Stimulated activated CD4-positive, alpha-beta T cell treated with anti-CD3 and anti-CD28 coated beads, Interleukin-12 subunit alpha, Interleukin-12 subunit beta, amount 100 ng/mL, for 24 hours (primary cell): Measurements from ENCODE around the gene GET3.
A peak's percentile ranks its signal among the peaks of the same experiment; 100 is the strongest.

Experiments used
- DNase-seq, 2 experiments: peaks; one replicate each; pipeline ENCODE4 v3.0.0-alpha.2; 2020; ENCODE audit warnings: low read depth in 2 of 2

The GET3 gene

DNA sequence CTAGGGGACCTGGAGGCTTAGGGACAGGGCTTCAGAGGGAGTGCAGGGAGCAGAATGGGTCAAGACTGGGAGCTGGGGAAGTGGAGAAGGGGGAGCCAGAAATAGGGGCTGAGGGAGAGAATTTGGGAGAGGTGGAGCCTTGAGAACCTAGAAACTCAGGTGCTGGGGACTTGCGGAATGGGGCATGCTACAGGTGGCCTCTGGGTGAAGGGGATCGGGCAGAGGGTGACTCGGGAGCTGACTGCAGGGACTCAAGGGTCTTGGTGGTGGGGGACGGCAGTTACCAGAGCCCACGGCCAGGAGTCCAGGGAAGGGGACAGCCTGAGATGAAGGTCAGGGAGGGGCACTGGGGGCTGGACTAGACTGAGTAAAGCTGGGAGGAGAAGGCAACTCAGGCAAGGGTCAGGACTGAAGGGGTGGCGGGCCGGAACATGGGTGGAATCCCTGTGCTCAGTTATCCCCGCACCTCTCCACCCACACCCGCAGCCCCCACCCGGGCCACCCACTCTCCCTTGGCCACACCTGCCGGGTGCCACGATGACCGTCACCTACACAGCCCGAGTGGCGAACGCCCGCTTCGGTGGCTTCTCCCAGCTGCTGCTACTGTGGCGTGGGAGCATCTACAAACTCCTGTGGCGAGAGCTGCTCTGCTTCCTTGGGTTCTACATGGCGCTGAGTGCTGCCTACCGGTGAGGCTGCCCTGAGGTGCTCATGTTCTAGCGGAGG lies 14.9 kb downstream of the GET3 start:
- no peak for DNase-seq

DNA sequence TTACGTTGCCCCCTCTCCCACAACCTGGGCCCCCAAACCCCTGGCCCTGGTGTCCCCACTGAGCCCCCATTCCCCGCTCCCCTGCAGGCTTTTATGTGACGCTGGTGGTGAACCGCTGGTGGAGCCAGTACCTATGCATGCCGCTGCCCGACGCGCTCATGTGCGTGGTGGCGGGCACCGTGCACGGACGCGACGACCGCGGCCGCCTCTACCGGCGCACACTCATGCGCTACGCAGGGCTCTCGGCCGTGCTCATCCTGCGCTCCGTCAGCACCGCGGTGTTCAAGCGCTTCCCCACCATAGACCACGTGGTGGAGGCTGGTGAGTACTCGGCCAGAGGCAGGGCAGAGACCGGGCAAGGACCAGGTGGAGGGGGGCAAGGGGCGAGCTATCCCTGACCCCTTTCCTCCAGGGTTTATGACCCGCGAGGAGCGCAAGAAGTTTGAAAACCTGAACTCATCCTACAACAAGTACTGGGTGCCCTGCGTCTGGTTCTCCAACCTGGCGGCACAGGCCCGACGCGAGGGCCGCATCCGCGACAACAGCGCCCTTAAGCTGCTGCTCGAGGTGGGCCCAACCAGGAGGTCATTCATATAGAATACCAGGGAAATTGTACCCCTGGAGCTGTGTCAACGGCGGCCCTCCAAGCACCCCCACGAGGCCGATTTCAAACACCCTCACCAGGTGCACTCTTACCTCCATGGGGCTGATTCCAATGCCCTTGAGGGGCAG lies 17.3 kb downstream of the GET3 start:
- no peak for DNase-seq

DNA sequence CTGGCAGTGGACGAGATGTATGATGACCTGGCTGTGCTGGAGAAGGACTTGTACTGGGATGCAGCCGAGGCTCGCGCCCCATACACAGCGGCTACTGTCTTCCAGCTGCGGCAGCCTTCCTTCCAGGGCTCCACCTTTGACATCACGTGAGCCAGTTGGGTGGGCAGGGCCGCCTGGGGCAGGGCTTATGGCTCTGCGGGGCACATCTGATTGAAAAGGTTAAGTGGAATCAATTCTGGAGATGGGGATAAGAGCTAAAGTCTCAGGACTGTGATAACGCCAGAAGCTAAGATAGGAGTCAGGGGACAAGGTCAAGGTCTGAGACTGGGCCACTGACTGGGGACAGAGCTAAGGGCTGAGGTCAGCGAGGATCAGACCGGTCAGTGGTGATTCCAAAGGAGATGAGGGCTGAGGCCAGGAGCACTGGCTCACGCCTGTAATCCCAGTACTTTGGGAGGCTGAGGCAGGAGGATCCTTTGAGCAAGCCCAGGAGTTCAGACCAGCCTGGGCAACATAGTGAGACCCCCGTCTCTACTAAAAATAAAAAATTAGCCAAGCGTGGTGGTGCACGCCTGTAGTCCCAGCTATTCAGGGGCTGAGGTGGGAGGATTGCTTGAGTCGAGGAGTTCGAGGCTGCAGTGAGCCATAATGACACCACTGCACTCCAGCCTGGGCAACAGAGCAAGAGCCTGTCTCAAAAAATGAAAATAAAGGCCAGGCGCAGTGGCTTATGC lies 19.0 kb downstream of the GET3 start:
- no peak for DNase-seq

- DNase-seq = peak; percentile 27 to 58
These were observed 20.4 kb downstream of the GET3 start for GRCh38 chr19:12757544-12758274.

- no peak for DNase-seq
These were observed 22.4 kb downstream of the GET3 start for GRCh38 chr19:12759686-12760085.

DNA sequence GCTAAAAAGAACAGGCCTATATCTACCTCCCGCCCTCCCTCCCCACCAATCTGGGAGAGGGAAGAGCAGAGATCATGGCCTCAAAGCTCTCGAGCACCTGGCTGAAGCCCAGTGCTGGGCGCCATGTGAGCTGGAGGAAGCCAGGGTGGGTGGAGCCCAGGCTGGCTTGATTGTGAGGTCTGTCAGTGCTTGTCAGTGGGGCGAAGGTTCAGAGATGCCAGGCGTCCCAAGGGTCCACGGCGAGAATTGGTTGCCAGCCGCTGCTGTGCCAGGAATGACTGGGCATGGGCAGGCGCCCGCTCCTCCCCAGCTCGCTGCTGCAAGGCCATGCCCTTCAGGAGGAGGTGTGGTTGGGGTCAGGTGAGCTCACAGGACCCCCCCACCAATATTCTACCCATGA lies 25.8 kb downstream of the GET3 start:
- no peak for DNase-seq

- no peak for DNase-seq
These were observed 27.4 kb downstream of the GET3 start for GRCh38 chr19:12764698-12765097.

GRCh38 chr19:12766051-12766521 lies 28.8 kb downstream of the GET3 start:
- peak; percentile 56 to 69 for DNase-seq

DNA sequence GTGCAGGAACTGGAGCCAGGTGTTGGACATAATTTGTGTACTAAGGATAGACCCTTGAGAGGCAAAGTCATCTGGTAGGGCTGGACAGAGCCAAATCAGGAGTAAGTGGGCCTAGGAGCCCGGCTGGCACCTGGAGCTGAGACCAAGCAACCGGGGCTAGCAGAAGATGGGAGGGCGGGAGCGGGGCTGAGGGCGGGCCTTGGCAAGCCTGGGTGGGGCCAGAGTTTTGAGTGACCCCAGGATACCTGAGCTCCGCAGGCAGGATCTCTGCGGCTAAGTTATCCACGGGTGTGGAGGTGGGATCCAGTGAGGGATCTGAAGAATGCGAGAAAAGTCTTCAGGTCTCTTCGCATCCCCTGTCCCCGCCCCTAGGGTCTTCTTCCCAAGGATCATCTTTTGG lies 29.9 kb downstream of the GET3 start:
- no peak for DNase-seq

- no peak for DNase-seq
These were observed 30.4 kb downstream of the GET3 start for GRCh38 chr19:12767666-12768065.

DNA sequence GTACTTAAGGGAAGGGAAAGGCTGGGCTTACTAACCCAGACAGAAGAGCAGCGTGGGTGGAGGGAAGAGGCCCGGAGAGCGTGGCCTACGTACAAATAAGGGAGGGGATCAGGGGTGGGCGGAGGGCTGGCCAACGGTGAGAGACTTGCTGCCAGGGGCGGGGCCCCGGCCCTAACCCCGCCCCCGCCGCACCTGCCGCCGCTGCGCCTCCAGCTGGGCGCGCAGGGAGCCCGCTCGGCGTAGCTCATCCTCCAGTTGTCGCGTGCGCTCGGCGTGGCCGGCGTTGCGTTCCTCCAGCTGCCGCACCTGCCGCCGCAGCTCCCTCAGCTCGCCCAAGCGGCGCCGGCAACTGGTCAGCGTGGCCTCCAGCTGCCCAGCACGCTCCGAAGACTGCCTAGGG lies 32.4 kb downstream of the GET3 start:
- DNase-seq = peak in 1 of 2 experiments; percentile 51

- no peak for DNase-seq
These were observed 33.6 kb downstream of the GET3 start for GRCh38 chr19:12770922-12771321.

DNA sequence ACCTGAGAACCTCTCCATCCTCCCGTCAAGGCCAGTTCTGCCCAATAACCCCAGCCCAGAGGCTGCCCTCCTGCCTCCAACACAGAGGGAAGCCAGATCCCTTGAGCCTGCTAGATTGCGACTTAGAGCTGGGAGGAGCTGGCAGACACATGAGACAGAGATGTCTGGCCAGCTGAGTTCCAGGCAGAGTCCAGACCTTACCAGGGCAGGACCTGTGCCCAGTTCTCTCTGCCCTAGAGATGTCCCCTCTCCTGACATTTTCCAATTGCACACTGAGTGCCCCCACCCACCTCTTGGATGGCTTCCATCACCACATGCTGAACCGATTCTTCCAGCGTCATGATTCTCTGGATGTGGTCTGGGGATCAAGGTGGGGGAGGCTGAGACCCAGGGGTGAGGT lies 35.0 kb downstream of the GET3 start:
- no peak for DNase-seq

DNA sequence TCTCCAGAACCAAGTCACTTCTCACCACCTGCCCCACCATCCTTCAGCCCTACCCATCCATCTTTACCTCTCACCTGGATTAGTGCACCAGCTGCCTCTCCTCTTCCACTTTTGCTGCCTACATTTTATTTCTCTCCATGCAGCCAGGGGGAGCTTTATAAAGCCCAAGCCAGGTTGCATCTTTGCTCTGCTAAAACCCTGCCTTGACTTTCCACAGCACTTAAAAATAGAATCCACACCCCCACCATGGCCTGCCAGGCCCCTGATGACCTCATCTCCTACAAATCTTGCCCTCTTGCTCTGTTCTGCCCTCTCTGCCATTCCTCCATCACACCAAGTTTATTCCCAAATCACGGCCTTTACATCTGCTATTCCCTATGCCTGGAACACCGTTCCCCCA lies 36.3 kb downstream of the GET3 start:
- no peak for DNase-seq

DNA sequence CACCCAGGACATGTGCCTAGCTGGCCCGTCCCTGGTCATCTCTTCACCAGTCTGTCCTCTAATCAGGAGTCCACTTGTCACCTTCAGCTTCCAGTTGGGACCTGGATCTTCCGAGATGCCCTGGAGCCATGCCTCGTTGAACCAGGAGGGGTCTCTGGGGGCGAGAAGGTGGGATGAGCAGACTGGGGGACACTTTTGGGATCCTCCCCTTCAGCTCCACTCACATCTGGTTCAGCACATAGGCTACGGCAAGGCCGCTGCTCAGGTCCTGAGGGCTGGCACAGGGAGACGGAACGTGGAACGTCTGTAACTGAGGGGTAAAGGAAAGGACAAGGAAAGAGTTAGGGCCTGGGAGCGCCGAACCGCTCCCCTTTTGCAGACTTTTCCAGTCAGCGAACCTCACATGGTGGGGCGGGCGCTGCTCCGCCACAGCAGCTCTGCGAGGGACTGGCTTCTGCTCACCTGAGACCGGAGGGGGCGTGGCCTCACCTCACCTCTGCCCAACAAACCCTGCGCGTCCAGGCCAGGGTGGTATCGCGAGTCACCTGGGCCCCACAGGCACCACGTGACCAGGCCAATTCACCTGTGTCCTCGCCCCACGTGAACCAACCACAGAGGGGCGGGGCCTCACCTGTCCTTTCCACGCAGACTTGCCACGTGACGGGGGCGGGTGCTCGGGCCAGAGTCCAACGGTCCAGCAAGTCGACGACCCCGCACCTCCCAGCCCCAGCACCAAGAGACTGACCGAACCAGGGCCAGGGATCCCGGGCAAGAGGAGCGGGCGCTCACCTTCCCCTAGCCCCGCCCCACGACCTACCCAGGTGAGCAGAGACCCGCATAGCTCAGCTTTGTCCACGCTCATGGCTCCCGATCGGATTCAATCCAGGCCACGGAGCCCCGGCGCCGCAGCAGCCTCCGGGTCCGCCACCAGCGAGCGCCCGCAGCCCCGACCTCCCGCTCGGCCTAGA lies 37.6 kb downstream of the GET3 start, which contains the start of gene HOOK2:
Gene HOOK2 (minus strand): TSS at position 965 of the 968 bp plus-strand sequence. CDS start 103 bp downstream, at position 862.
- no peak for DNase-seq

GRCh38 chr19:12777217-12778016 lies 40.1 kb downstream of the GET3 start:
- peak; percentile 60 to 81 for DNase-seq

DNA sequence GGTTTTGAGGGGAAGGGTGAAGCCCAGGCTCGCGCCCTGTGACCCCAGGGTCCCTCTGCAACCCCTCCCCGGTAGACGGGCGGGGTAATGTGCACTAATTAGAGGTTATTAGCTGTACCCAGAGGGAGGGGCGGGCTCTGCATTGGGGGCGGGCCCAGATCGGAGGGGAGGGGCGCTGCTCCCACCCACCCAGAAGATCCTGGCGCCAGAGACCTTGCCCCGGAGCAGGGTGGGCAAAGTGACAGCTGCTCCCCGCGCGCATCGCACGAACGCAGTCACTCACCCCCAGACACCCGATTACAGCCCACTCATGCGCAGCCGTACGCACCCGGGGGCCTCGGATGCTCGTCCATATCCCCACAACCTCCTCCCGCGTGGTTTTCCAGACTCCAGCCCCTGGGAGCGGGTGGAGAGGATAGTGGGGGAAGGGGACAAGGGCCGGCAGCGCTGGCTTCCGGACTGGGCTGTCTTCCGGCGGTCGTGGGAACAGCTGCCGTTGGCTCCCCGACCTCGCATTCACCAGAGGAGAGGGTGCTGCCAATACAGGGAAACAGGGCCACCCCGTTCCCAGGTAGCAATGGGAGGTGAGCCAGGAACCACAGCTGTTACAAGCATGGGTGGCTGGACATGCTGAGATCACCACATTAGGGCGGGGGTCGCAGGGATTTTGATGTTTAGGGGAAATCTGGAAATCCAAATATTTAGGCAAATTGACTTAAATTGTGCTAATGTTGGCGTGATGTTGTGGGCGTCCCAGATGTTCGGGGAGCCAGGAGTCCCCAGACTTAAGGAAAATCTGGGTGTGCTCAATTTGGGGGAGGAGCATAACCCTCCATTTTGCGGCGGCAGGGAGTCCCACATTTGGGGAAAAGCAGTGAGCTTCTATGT lies 41.0 kb downstream of the GET3 start:
- peak in 1 of 2 experiments; percentile 33 for DNase-seq

DNA sequence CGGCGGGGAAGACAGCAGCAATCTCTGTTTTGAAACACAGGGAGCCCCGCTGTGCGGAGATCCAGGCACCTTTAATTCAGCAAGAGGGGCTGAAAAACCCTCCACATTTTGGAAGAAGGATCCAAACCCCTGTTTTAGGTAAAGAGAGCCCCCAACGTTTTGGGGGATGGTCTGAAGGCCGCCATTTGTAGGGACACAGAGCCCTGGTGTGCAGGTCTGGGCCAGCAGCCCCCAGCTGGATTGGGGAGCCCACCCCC lies 41.5 kb downstream of the GET3 start:
- no peak for DNase-seq
